IMR-90 (cell line): ENCODE results near the gene HIVEP3.

Experiments
- BHLHE40 ChIP-seq: fragments of 150-350 bp; IDR thresholded peaks from 2 replicates; pipeline ENCODE4 v1.6.1; 2016; ENCODE audit warnings: mild to moderate bottlenecking, low read depth, low read length
- CEBPB ChIP-seq: IDR thresholded peaks from 2 replicates; pipeline ENCODE4 v1.6.1; 2012; ENCODE audit warnings: low read depth, low read length, improper control_type of control experiment
- ELK1 ChIP-seq: fragments of 150-350 bp; IDR thresholded peaks from 2 replicates; pipeline ENCODE4 v1.6.1; 2016; ENCODE audit warnings: low read depth, mild to moderate bottlenecking, low read length, moderate library complexity, borderline replicate concordance
- FOS ChIP-seq: fragments of 150-350 bp; IDR thresholded peaks from 2 replicates; pipeline ENCODE4 v1.6.1; 2016; ENCODE audit warnings: low read depth, low read length
- MAFK ChIP-seq: IDR thresholded peaks from 2 replicates; pipeline ENCODE4 v1.6.1; 2012; ENCODE audit warnings: low read depth, low read length, improper control_type of control experiment
- MXI1 ChIP-seq: IDR thresholded peaks from 2 replicates; pipeline ENCODE4 v1.6.1; 2012; ENCODE audit warnings: low read depth, mild to moderate bottlenecking, low read length, moderate library complexity, borderline replicate concordance
- NFE2L2 ChIP-seq: fragments of 150-350 bp; IDR thresholded peaks from 2 replicates; pipeline ENCODE4 v1.6.1; 2016; ENCODE audit warnings: low read depth, mild to moderate bottlenecking, low read length
- POLR2A ChIP-seq: IDR thresholded peaks from 2 replicates; pipeline ENCODE4 v1.6.1; 2012; ENCODE audit warnings: mild to moderate bottlenecking, low read depth, low read length
- RAD21 ChIP-seq: IDR thresholded peaks from 2 replicates; pipeline ENCODE4 v1.6.1; 2012; ENCODE audit warnings: low read length, improper control_type of control experiment
- SMC3 ChIP-seq: fragments of 150-350 bp; IDR thresholded peaks from 2 replicates; pipeline ENCODE4 v1.6.1; 2016; ENCODE audit warnings: low read depth, mild to moderate bottlenecking, antibody characterized with exemption, low read length, moderate library complexity
- TF ChIP-seq, protein P1 (sequence below): conservative IDR thresholded peaks from 2 replicates; pipeline ENCODE4 v1.5.1; 2012; ENCODE audit warnings: mild to moderate bottlenecking, low read depth, low read length, improper control_type of control experiment
- TF ChIP-seq, protein P2 (sequence below): fragments of 150-350 bp; IDR thresholded peaks from 2 replicates; pipeline ENCODE4 v1.6.1; 2017; ENCODE audit warnings: mild to moderate bottlenecking, antibody characterized with exemption, low read length, low read depth

- no peak for TF ChIP-seq POLR2A
- TF ChIP-seq, protein P1, sequence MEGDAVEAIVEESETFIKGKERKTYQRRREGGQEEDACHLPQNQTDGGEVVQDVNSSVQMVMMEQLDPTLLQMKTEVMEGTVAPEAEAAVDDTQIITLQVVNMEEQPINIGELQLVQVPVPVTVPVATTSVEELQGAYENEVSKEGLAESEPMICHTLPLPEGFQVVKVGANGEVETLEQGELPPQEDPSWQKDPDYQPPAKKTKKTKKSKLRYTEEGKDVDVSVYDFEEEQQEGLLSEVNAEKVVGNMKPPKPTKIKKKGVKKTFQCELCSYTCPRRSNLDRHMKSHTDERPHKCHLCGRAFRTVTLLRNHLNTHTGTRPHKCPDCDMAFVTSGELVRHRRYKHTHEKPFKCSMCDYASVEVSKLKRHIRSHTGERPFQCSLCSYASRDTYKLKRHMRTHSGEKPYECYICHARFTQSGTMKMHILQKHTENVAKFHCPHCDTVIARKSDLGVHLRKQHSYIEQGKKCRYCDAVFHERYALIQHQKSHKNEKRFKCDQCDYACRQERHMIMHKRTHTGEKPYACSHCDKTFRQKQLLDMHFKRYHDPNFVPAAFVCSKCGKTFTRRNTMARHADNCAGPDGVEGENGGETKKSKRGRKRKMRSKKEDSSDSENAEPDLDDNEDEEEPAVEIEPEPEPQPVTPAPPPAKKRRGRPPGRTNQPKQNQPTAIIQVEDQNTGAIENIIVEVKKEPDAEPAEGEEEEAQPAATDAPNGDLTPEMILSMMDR: no peak
- 0 out of 2 replicates have a peak, but pooled peaks have one; percentile 9 for TF ChIP-seq BHLHE40
- 0 out of 2 replicates have a peak, but pooled peaks have one; percentile 17 for TF ChIP-seq RAD21
- no peak for TF ChIP-seq MAFK
- no peak for TF ChIP-seq SMC3
- no peak for TF ChIP-seq ELK1
- peak; percentile 36; the same call in 1 of the 2 replicates for TF ChIP-seq NFE2L2
- TF ChIP-seq, protein P2, sequence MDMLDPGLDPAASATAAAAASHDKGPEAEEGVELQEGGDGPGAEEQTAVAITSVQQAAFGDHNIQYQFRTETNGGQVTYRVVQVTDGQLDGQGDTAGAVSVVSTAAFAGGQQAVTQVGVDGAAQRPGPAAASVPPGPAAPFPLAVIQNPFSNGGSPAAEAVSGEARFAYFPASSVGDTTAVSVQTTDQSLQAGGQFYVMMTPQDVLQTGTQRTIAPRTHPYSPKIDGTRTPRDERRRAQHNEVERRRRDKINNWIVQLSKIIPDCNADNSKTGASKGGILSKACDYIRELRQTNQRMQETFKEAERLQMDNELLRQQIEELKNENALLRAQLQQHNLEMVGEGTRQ: peak; percentile 36
- TF ChIP-seq MXI1: no peak
- peak; percentile 76 for TF ChIP-seq FOS
- TF ChIP-seq CEBPB: no peak
These were observed 279.3 kb downstream of the HIVEP3 start for GRCh38 chr1:41639332-41639936.
